Mucosa of descending colon (tissue), 3 donors: Measurements from ENCODE around the gene VSIG10L. TPM values are rescaled to one million over a fixed set of nuclear protein-coding genes. Genes with fewer than 3 reads are reported as not detected.

Source experiments
- ATAC-seq: fragments of 200-7000 bp; cut with Tn5 transposase; one replicate; pipeline ENCODE4 v1.9.1; 2020; ENCODE audit warnings: mild to moderate bottlenecking, moderate library complexity
- DNase-seq, 3 donors: peaks; one replicate each; pipeline ENCODE4 v3.0.0-alpha.2; 2020
- H3K36me3 ChIP-seq: fragments of 200-600 bp; one replicate; pipeline ENCODE4 v1.8.0; 2021; ENCODE audit warnings: low read depth, mild to moderate bottlenecking
- H3K4me1 ChIP-seq: fragments of 200-600 bp; one replicate; pipeline ENCODE4 v1.8.0; 2021; ENCODE audit warnings: low read depth, mild to moderate bottlenecking
- H3K4me3 ChIP-seq: fragments of 200-600 bp; one replicate; pipeline ENCODE4 v1.8.0; 2021; ENCODE audit warnings: mild to moderate bottlenecking
- H3K9me3 ChIP-seq: fragments of 200-600 bp; one replicate; pipeline ENCODE4 v1.8.0; 2021; ENCODE audit warnings: mild to moderate bottlenecking
- intact Hi-C, 2 donors: fragments of 100-400 bp; cut with DNase I in 1 of 2; cut with micrococcal nuclease in 1 of 2; formaldehyde crosslinking; loops; one replicate each; pipeline versions ENCODE4 v1.11.0 to v1.11.1; 2022; cut with DNase I, micrococcal nuclease
- total RNA-seq, 3 donors: library from RNA; stranded (reverse); fragmentation: NEBNext Ultra II Directional in 2 of 3; extraction: Animal tissue kit (Norgen Biotek cat#: 25700) in 2 of 3; gene quantifications; one replicate each; pipeline versions ENCODE4 v1.2.1 to v1.2.4, GENCODE V29; 2021 to 2023
- TF ChIP-seq, protein P1 (sequence below): fragments of 200-600 bp; IDR thresholded peaks from one replicate; pipeline ENCODE4 v1.8.0; 2022; ENCODE audit warnings: antibody characterized with exemption, mild to moderate bottlenecking
- donor health status: DM: no; HTN: no; CAD: no; lungs with moderate emphysema.
- donor health status: DM: no; HTN: no; CAD: no.
- donor health status: DM: no; HTN: yes; CAD: no.

The VSIG10L gene
- total RNA-seq, 3 donors from 2014 or later, result 0.69 to 3.8 (median 1.6) TPM

DNA sequence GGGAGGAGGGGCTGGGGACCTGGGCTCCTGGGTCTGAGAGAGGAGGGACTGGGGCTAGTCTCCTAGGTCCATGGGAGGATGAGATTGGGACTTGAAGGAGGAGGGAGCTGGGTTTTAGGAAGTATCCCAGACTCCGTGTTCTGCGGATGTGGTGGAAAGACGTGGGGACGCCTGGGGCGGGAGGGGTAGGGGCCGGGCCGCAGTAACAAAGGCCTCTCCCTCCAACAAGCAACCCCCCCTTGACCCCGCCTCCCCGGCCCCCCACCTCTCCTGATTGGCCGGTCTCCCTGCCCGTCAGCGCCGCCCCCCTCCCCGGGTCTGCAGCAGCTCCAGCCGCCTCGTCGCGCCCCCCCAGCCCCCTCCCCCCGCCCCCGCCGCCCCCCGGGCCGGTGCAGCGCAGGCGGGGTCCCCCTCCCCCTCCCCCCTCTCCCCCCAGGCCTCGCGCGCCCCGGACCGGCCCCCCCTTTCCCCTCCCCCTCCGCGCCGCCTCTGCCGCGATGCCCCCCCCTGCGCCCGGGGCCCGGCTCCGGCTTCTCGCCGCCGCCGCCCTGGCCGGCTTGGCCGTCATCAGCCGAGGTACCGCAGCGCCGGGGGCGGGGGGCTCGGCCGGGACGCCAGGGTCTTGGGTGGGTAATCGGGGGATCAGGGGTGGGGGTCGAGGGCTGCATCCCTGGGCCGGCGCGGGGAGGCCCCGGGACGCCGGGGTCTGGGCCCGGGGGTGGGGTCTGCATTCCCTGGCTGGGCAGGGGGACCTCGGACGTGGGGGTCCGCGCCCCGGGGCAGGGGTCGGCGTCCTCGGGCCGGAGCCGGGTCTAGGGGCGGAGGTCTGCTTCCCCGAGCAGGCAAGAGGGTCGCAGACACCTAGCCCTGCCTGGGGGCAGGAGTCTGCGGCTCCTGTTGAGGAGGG is 30.3 kb downstream of the VSIG10L start, which contains the start of gene IGLON5:
IGLON5 (plus strand) TSS at position 294 of the 907 bp plus-strand sequence; CDS start at position 498, 204 bp downstream.
- Histone ChIP-seq H3K4me3 (no peak within 1 kb of the TSS), H3K4me1 (no peaks in the 10 kb centered on the region), H3K36me3 (no peaks in the 10 kb centered on the region), H3K9me3 (peaks cover 6% of the 10 kb centered on the region)
- TF ChIP-seq, protein P1, sequence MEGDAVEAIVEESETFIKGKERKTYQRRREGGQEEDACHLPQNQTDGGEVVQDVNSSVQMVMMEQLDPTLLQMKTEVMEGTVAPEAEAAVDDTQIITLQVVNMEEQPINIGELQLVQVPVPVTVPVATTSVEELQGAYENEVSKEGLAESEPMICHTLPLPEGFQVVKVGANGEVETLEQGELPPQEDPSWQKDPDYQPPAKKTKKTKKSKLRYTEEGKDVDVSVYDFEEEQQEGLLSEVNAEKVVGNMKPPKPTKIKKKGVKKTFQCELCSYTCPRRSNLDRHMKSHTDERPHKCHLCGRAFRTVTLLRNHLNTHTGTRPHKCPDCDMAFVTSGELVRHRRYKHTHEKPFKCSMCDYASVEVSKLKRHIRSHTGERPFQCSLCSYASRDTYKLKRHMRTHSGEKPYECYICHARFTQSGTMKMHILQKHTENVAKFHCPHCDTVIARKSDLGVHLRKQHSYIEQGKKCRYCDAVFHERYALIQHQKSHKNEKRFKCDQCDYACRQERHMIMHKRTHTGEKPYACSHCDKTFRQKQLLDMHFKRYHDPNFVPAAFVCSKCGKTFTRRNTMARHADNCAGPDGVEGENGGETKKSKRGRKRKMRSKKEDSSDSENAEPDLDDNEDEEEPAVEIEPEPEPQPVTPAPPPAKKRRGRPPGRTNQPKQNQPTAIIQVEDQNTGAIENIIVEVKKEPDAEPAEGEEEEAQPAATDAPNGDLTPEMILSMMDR, result no peak
- ATAC-seq (no peak), DNase-seq (no peak)
- intact Hi-C loops, result no loop called here

GRCh38 chr19:51305479-51305878 is 36.5 kb downstream of the VSIG10L start:
- no peak overlapping the region for H3K4me3 ChIP-seq
- intact Hi-C loops, result no loop called here
- TF ChIP-seq, protein P1, result no peak
- DNase-seq, result no peak
- H3K36me3 ChIP-seq, result no peaks in the 10 kb centered on the region
- H3K9me3 ChIP-seq, result peaks cover 29% of the 10 kb centered on the region
- ATAC-seq, result no peak
- no peaks in the 10 kb centered on the region for H3K4me1 ChIP-seq

- TF ChIP-seq, protein P1, result no peak
- no peaks in the 10 kb centered on the region for H3K4me1 ChIP-seq
- ATAC-seq, result no peak
- peaks cover 19% of the 10 kb centered on the region for H3K9me3 ChIP-seq
- no peak for DNase-seq
- no peak overlapping the region for H3K4me3 ChIP-seq
- intact Hi-C loops, result no loop called here
- H3K36me3 ChIP-seq, result no peaks in the 10 kb centered on the region
Measured at GRCh38 chr19:51301266-51301665, 40.7 kb downstream of the VSIG10L start.

- Histone ChIP-seq H3K9me3 (peaks cover 2% of the 10 kb centered on the region), H3K4me3 (no peak overlapping the region), H3K36me3 (no peaks in the 10 kb centered on the region), H3K4me1 (no peaks in the 10 kb centered on the region)
- ATAC-seq, result no peak
- intact Hi-C loops, result no loop called here
- TF ChIP-seq, protein P1, result no peak
- no peak for DNase-seq
Measured at GRCh38 chr19:51297406-51297805, 44.5 kb downstream of the VSIG10L start.

DNA sequence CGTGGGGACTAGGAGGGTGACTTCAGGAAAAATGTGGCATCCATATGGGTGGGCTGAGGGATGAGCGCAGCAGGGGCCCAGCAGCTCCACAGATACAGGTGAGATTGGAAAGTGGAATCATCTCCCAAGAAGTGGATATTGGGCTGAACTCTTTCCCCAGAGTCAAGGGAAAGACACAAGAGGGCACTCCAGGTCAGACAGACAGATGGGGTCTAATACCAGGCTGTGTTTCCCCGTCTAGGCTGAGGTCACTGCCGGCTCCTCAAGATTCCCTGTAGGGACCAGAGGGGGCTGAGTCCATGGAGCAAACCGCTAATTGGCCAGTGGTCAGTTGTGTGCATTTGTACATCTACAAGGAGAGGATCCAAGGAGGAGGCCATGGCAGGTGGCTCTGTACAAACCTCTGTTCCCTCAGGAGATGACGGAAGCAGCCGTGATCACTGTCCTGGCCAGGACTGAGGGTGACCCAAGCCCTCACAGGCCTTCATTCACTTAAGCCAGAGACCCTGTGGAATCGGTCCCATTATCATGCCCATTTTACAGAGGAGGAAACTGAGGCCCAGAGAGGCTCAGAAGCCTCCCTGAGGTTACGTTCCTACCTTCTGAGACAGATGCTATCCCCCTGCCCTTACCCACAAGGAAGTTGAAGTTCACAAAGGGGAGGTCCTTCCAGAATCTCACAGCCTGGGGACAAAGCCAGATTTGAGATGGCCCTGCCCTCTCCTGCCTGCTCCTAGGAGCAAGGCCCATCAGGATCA is 45.4 kb downstream of the VSIG10L start:
- TF ChIP-seq, protein P1, result no peak
- DNase-seq (no peak), ATAC-seq (no peak)
- Histone ChIP-seq H3K4me1 (no peaks in the 10 kb centered on the region), H3K9me3 (no peaks in the 10 kb centered on the region), H3K36me3 (no peaks in the 10 kb centered on the region), H3K4me3 (no peak overlapping the region)
- intact Hi-C loops, result no loop called here
